Mucosa of descending colon (tissue), 3 donors: ENCODE results near the gene YIPF3. TPM values are rescaled to one million over a fixed set of nuclear protein-coding genes. Genes with fewer than 3 reads are reported as not detected.

Experiments used
- ATAC-seq: fragments of 200-7000 bp; cut with Tn5 transposase; one replicate; pipeline ENCODE4 v1.9.1; 2020; ENCODE audit warnings: mild to moderate bottlenecking, moderate library complexity
- DNase-seq, 3 donors: peaks; one replicate each; pipeline ENCODE4 v3.0.0-alpha.2; 2020
- H3K36me3 ChIP-seq: fragments of 200-600 bp; one replicate; pipeline ENCODE4 v1.8.0; 2021; ENCODE audit warnings: low read depth, mild to moderate bottlenecking
- H3K4me1 ChIP-seq: fragments of 200-600 bp; one replicate; pipeline ENCODE4 v1.8.0; 2021; ENCODE audit warnings: low read depth, mild to moderate bottlenecking
- H3K4me3 ChIP-seq: fragments of 200-600 bp; one replicate; pipeline ENCODE4 v1.8.0; 2021; ENCODE audit warnings: mild to moderate bottlenecking
- H3K9me3 ChIP-seq: fragments of 200-600 bp; one replicate; pipeline ENCODE4 v1.8.0; 2021; ENCODE audit warnings: mild to moderate bottlenecking
- CTCF ChIP-seq: fragments of 200-600 bp; IDR thresholded peaks from one replicate; pipeline ENCODE4 v1.8.0; 2022; ENCODE audit warnings: antibody characterized with exemption, mild to moderate bottlenecking
- intact Hi-C, 2 donors: fragments of 100-400 bp; cut with DNase I in 1 of 2; cut with micrococcal nuclease in 1 of 2; formaldehyde crosslinking; loops; one replicate each; pipeline versions ENCODE4 v1.11.0 to v1.11.1; 2022; cut with DNase I, micrococcal nuclease
- total RNA-seq, 3 donors: library from RNA; stranded (reverse); fragmentation: NEBNext Ultra II Directional in 2 of 3; extraction: Animal tissue kit (Norgen Biotek cat#: 25700) in 2 of 3; gene quantifications; one replicate each; pipeline versions ENCODE4 v1.2.1 to v1.2.4, GENCODE V29; 2021 to 2023
- donor health status: DM: no; HTN: no; CAD: no; lungs with moderate emphysema.
- donor health status: DM: no; HTN: no; CAD: no.
- donor health status: DM: no; HTN: yes; CAD: no.

YIPF3 gene
- total RNA-seq, 3 donors from 2014 or later, result 88.4 to 131 (median 105) TPM

DNA sequence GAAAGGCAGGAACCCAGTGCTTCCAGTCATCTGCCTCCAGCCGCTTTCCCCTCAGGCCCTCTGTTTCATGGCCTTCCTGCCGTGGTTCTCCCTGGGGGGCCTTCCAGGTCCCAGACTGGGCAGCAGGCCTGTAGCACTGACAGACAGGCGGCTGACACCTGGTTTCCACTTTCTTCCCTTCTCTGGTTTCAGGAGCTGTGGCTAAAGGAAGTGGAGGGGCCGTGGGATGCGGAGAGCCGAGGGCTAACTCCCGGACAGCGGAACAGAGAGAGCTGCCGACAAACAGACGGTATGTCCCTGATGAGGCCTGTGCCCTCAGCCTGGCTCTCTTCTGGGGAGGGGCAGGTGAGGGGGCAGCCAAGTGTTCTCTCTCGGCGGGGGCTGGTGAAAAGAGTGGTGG, 19.0 kb downstream of the YIPF3 start:
- DNase-seq (no peak), ATAC-seq (no peak)
- intact Hi-C loops, result no loop called here
- no peaks in the 10 kb centered on the region for H3K4me1 ChIP-seq
- TF ChIP-seq CTCF, result no peak
- no peaks in the 10 kb centered on the region for H3K9me3 ChIP-seq
- H3K4me3 ChIP-seq, result no peak overlapping the region
- H3K36me3 ChIP-seq, result no peaks in the 10 kb centered on the region

GRCh38 chr6:43497129-43497396, 19.7 kb downstream of the YIPF3 start:
- H3K4me1 ChIP-seq, result peaks cover 3% of the 10 kb centered on the region
- DNase-seq (no peak), ATAC-seq (no peak)
- TF ChIP-seq CTCF, result no peak
- H3K4me3 ChIP-seq, result no peak overlapping the region
- intact Hi-C loops, result no loop called here
- no peaks in the 10 kb centered on the region for H3K36me3 ChIP-seq
- H3K9me3 ChIP-seq, result no peaks in the 10 kb centered on the region

DNA sequence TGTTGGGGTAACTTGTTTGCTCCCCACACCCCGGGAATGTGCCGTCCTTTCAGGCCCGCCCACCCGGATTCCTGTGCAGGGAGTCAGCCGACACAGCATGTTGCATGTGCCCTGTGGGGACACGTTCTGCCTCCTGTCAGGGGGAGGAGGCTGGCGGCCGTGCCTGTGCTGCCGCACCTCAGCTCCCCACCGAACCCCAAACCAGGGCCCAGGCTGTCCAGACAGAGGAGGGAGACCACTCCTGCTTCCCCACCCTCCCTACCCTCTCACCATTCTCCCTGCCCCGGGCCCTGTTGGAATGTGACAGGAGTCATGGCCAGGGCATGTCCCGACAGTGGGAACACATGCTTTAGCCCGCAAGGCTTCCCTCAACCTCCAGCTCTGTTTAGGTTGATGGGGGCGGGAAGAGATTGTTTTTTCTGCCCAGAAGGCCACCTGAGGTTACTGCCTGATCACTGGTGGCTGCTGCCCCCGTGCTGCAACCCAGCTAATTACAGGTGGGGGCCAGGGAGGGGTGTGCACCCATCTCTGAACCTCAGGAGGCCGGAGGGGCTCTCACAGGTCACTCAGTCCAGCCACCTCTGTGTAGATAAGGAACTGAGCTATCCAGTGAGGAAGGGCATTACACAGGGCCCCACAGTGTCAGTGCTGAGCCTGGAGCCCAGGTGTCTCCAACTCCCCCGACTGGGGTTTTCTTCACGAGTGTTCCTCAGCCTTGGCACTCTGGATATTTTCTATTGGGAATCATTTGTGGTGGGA, 20.2 kb downstream of the YIPF3 start:
- H3K9me3 ChIP-seq, result no peaks in the 10 kb centered on the region
- no peak for DNase-seq
- intact Hi-C loops, result no loop called here
- H3K36me3 ChIP-seq, result no peaks in the 10 kb centered on the region
- no peak for ATAC-seq
- H3K4me1 ChIP-seq, result peaks cover 7% of the 10 kb centered on the region
- H3K4me3 ChIP-seq, result no peak overlapping the region
- TF ChIP-seq CTCF, result no peak

GRCh38 chr6:43495409-43495941, 21.3 kb downstream of the YIPF3 start:
- Histone ChIP-seq H3K36me3 (no peaks in the 10 kb centered on the region), H3K9me3 (no peaks in the 10 kb centered on the region), H3K4me1 (peaks cover 7% of the 10 kb centered on the region), H3K4me3 (no peak overlapping the region)
- DNase-seq (peak in 1 of 3 donors; percentile 53), ATAC-seq (peak; percentile 80)
- intact Hi-C loops, result no loop called here
- no peak for TF ChIP-seq CTCF

DNA sequence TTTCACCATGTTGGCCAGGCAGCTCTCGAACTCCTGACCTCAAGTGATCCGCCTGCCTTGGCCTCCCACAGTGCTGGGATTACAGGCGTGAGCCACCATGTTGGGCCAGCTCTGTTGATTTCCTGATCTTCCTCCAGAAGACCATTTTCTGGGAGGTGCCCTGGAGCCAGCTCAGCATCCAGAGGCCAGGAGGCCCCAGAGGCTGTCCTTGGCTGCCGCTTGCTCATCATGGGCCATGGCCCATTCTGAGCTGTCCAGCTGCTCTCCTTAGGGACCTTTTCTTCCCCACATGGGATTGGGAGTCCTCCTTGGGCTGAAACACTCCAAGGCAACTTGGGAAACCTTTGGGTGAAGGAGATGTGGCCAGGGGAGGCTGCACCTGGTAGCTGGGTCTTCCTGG, 22.0 kb downstream of the YIPF3 start:
- DNase-seq (no peak), ATAC-seq (no peak)
- Histone ChIP-seq H3K36me3 (no peaks in the 10 kb centered on the region), H3K4me1 (peaks cover 7% of the 10 kb centered on the region), H3K9me3 (no peaks in the 10 kb centered on the region), H3K4me3 (no peak overlapping the region)
- intact Hi-C loops, result no loop called here
- TF ChIP-seq CTCF, result no peak

- H3K4me1 ChIP-seq, result peaks cover 7% of the 10 kb centered on the region
- H3K9me3 ChIP-seq, result no peaks in the 10 kb centered on the region
- intact Hi-C loops, result no loop called here
- no peak overlapping the region for H3K4me3 ChIP-seq
- no peak for TF ChIP-seq CTCF
- DNase-seq, result no peak
- no peak for ATAC-seq
- no peaks in the 10 kb centered on the region for H3K36me3 ChIP-seq
Observed at GRCh38 chr6:43494321-43494720, 22.4 kb downstream of the YIPF3 start.
